GM23338 (cell line): ENCODE data around the gene CSNK1G1. TPM values are rescaled to one million over a fixed set of nuclear protein-coding genes. Genes with fewer than 3 reads are reported as not detected.

ENCODE experiments used
- ATAC-seq: fragments of 200-7000 bp; cut with Tn5 transposase; 3 replicates; pipeline ENCODE4 v1.9.1; 2020
- DNase-seq: peaks from one replicate; pipeline ENCODE4 v3.0.0-alpha.2; 2015; ENCODE audit warnings: low spot score
- H2AFZ ChIP-seq: fragments of 200-600 bp; sonication (generic); 2 replicates; pipeline ENCODE4 v1.8.0; 2016; ENCODE audit warnings: antibody characterized with exemption, mild to moderate bottlenecking, moderate library complexity
- H3F3A ChIP-seq: fragments of 200-600 bp; sonication (generic); replicated peaks from 2 replicates; pipeline ENCODE4 v1.8.0; 2017; ENCODE audit warnings: antibody characterized with exemption, mixed run types, low read depth
- H3K27ac ChIP-seq: fragments of 200-600 bp; sonication (generic); 2 replicates; pipeline ENCODE4 v1.6.1; 2016; ENCODE audit warnings: low read depth
- H3K27me3 ChIP-seq: fragments of 200-600 bp; sonication (generic); 2 replicates; pipeline ENCODE4 v1.8.0; 2016; ENCODE audit warnings: mild to moderate bottlenecking, mixed run types, moderate library complexity; ENCODE audit not compliant: insufficient read depth
- H3K36me3 ChIP-seq: fragments of 200-600 bp; sonication (generic); 2 replicates; pipeline ENCODE4 v1.8.0; 2016; ENCODE audit warnings: mild to moderate bottlenecking; ENCODE audit not compliant: insufficient read depth
- H3K4me1 ChIP-seq: fragments of 200-600 bp; sonication (generic); 2 replicates; pipeline ENCODE4 v1.8.0; 2016; ENCODE audit warnings: mild to moderate bottlenecking, moderate library complexity; ENCODE audit not compliant: insufficient read depth
- H3K4me2 ChIP-seq: fragments of 200-600 bp; sonication (generic); 2 replicates; pipeline ENCODE4 v1.7.1; 2017; ENCODE audit warnings: mixed run types
- H3K4me3 ChIP-seq: fragments of 200-600 bp; sonication (generic); 2 replicates; pipeline ENCODE4 v1.6.1; 2016; ENCODE audit warnings: mixed run types
- H3K79me2 ChIP-seq: fragments of 200-600 bp; sonication (generic); replicated peaks from 2 replicates; pipeline ENCODE4 v1.8.0; 2017; ENCODE audit warnings: mild to moderate bottlenecking; ENCODE audit not compliant: insufficient read depth
- H3K9me2 ChIP-seq: fragments of 200-600 bp; sonication (generic); 2 replicates; pipeline ENCODE4 v1.8.0; 2017; ENCODE audit not compliant: insufficient read depth
- H4K20me1 ChIP-seq: fragments of 200-600 bp; sonication (generic); replicated peaks from 2 replicates; pipeline ENCODE4 v1.8.0; 2017; ENCODE audit warnings: mild to moderate bottlenecking; ENCODE audit not compliant: insufficient read depth
- H3K27ac Mint-ChIP-seq: 2 replicates; pipeline ENCODE4 v1.8.0; 2020; ENCODE audit warnings: inconsistent platforms, mild to moderate bottlenecking, moderate library complexity, mixed read lengths
- H3K27me3 Mint-ChIP-seq: 3 replicates; pipeline ENCODE4 v1.8.0; 2022; ENCODE audit warnings: low read depth, mild to moderate bottlenecking, moderate library complexity, mixed read lengths, inconsistent platforms; ENCODE audit not compliant: insufficient read depth, poor library complexity
- H3K36me3 Mint-ChIP-seq: 3 replicates; pipeline ENCODE4 v1.8.0; 2021; ENCODE audit warnings: low read depth, mild to moderate bottlenecking, inconsistent platforms, moderate library complexity, mixed read lengths
- H3K4me1 Mint-ChIP-seq: 3 replicates; pipeline ENCODE4 v1.8.0; 2020; ENCODE audit warnings: mild to moderate bottlenecking, inconsistent platforms, mixed read lengths
- H3K4me3 Mint-ChIP-seq: 3 replicates; pipeline ENCODE4 v1.8.0; 2021; ENCODE audit warnings: moderate library complexity, mild to moderate bottlenecking, inconsistent platforms, mixed read lengths
- H3K9me3 Mint-ChIP-seq: 3 replicates; pipeline ENCODE4 v1.8.0; 2020; ENCODE audit warnings: moderate library complexity, mild to moderate bottlenecking, inconsistent platforms, mixed read lengths
- JUNB ChIP-seq: IDR thresholded peaks from one replicate; pipeline ENCODE4 v1.6.1; 2016; ENCODE audit warnings: antibody characterized with exemption; ENCODE audit not compliant: unreplicated experiment
- polyA plus RNA-seq: library from polyadenylated mRNA; unstranded; fragments of >200 nt; fragmentation: Nextera tagmentation; extraction: Ambion mirVana; gene quantifications from 2 replicates; pipeline ENCODE4 v1.2.1, GENCODE V29; 2016
- total RNA-seq: library from RNA; depleted of rRNA; stranded (reverse); fragments of >200 nt; shearing (Covaris generic); gene quantifications from 2 replicates; pipeline ENCODE4 v1.2.3, GENCODE V29; 2014
- TF ChIP-seq, protein P1 (sequence below): fragments of 250-450 bp; sonication (Bioruptor Pico); IDR thresholded peaks from 2 replicates; pipeline ENCODE4 v1.5.0; 2020; ENCODE audit warnings: mild to moderate bottlenecking, moderate library complexity

The CSNK1G1 gene
- total and polyA plus RNA-seq, 2 experiments from 2014 or later: 9.3 to 13.4 TPM

- TF ChIP-seq, protein P1, sequence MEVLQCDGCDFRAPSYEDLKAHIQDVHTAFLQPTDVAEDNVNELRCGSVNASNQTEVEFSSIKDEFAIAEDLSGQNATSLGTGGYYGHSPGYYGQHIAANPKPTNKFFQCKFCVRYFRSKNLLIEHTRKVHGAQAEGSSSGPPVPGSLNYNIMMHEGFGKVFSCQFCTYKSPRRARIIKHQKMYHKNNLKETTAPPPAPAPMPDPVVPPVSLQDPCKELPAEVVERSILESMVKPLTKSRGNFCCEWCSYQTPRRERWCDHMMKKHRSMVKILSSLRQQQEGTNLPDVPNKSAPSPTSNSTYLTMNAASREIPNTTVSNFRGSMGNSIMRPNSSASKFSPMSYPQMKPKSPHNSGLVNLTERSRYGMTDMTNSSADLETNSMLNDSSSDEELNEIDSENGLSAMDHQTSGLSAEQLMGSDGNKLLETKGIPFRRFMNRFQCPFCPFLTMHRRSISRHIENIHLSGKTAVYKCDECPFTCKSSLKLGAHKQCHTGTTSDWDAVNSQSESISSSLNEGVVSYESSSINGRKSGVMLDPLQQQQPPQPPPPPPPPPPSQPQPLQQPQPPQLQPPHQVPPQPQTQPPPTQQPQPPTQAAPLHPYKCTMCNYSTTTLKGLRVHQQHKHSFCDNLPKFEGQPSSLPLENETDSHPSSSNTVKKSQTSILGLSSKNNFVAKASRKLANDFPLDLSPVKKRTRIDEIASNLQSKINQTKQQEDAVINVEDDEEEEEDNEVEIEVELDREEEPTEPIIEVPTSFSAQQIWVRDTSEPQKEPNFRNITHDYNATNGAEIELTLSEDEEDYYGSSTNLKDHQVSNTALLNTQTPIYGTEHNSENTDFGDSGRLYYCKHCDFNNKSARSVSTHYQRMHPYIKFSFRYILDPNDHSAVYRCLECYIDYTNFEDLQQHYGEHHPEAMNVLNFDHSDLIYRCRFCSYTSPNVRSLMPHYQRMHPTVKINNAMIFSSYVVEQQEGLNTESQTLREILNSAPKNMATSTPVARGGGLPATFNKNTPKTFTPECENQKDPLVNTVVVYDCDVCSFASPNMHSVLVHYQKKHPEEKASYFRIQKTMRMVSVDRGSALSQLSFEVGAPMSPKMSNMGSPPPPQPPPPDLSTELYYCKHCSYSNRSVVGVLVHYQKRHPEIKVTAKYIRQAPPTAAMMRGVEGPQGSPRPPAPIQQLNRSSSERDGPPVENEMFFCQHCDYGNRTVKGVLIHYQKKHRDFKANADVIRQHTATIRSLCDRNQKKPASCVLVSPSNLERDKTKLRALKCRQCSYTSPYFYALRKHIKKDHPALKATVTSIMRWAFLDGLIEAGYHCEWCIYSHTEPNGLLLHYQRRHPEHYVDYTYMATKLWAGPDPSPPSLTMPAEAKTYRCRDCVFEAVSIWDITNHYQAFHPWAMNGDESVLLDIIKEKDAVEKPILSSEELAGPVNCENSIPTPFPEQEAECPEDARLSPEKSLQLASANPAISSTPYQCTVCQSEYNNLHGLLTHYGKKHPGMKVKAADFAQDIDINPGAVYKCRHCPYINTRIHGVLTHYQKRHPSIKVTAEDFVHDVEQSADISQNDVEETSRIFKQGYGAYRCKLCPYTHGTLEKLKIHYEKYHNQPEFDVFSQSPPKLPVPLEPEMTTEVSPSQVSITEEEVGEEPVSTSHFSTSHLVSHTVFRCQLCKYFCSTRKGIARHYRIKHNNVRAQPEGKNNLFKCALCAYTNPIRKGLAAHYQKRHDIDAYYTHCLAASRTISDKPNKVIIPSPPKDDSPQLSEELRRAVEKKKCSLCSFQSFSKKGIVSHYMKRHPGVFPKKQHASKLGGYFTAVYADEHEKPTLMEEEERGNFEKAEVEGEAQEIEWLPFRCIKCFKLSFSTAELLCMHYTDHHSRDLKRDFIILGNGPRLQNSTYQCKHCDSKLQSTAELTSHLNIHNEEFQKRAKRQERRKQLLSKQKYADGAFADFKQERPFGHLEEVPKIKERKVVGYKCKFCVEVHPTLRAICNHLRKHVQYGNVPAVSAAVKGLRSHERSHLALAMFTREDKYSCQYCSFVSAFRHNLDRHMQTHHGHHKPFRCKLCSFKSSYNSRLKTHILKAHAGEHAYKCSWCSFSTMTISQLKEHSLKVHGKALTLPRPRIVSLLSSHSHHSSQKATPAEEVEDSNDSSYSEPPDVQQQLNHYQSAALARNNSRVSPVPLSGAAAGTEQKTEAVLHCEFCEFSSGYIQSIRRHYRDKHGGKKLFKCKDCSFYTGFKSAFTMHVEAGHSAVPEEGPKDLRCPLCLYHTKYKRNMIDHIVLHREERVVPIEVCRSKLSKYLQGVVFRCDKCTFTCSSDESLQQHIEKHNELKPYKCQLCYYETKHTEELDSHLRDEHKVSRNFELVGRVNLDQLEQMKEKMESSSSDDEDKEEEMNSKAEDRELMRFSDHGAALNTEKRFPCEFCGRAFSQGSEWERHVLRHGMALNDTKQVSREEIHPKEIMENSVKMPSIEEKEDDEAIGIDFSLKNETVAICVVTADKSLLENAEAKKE (CRISPR knock-in tag): no peak
Measured at GRCh38 chr15:64162478-64162868, 193.5 kb downstream of the CSNK1G1 start (continued).

DNA sequence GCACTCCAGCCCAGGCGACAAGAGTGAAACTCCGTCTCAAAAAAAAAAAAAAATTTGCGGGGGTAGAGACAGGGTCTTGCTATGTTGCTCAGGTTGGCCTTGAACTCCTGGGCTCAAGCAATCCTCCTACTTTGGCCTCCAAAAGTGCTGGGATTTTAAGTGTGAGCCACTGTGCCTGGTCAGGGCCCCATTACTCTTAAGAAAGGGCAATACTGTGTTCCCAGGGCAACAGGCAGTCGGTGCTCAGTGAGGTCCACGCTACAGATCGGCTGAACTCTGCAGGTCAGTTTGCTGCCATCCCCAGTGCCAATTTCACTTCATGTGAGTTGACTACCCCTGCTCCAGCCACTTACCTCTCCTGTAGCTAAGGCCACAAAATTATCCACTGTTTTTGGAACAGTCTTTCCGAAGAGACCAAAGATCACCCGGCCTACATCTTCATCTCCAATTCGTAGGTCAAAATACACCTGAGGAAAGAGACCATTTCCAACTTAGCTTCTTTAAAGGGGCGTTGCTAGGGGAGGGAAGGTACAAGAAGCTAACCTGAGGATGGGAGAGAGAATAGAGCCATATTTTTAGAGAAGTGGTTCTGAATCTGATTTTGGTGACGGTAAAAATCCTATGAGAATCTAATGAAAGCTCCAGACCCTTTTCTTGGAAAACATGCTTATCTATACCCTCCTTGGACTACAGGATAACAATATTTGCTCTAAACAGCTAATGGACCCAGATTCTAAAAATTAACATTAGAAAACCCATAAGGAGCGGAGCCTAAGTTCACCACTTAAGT, 194.1 kb downstream of the CSNK1G1 start:
- Histone ChIP-seq H3K36me3 (peaks cover 33% of the 10 kb centered on the region), H3K9me2 (no peaks in the 10 kb centered on the region), H2AFZ (0 out of 2 replicates have a peak overlapping the region, but pooled peaks have one; percentile 5), H3F3A (peaks cover 21% of the 10 kb centered on the region; the same call in 1 of the 2 replicates), H3K4me1 (peaks cover 25% of the 10 kb centered on the region), H3K79me2 (peaks cover 21% of the 10 kb centered on the region), H3K4me2 (peak overlapping the region; percentile 96), H4K20me1 (peaks cover 17% of the 10 kb centered on the region), H3K27ac (peak overlapping the region; percentile 42), H3K4me3 (peak overlapping the region; percentile 68), H3K27me3 (no peaks in the 10 kb centered on the region)
- TF ChIP-seq JUNB: no peak
- peaks cover 44% of the 10 kb centered on the region for H3K36me3 Mint-ChIP-seq
- DNase-seq (no peak), ATAC-seq (no peak)
- peaks cover 4% of the 10 kb centered on the region for H3K27me3 Mint-ChIP-seq
- H3K27ac Mint-ChIP-seq: peak overlapping the region; percentile 61
- no peaks in the 10 kb centered on the region for H3K9me3 Mint-ChIP-seq
- H3K4me3 Mint-ChIP-seq: peak overlapping the region; percentile 89
- peaks cover 24% of the 10 kb centered on the region for H3K4me1 Mint-ChIP-seq
